ENCODE results near the gene EIF1AY. TPM values are rescaled to one million over a fixed set of nuclear protein-coding genes. Genes with fewer than 3 reads are reported as not detected.

EIF1AY gene, protein sequence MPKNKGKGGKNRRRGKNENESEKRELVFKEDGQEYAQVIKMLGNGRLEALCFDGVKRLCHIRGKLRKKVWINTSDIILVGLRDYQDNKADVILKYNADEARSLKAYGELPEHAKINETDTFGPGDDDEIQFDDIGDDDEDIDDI
- total RNA-seq (2016; rRNA removed; fragmentation: Illumina TruSeq; extraction: Trizol) (53.2 and 81.8 TPM in 2 replicates), polyA plus RNA-seq (2011; rRNA removed) (17.2 and 20.9 TPM in 2 replicates), polyA minus RNA-seq (2011; rRNA and poly(A)+ RNA removed; ENCODE audit: low replicate concordance) (1.2 TPM in 1 of 2 replicates, not detected in the other), Bru-seq, nascent RNA (percentile 81 among the genes with signal in this experiment), BruChase-seq, experiment 1, labeled RNA remaining after a 6-hour chase (percentile 69 among the genes with signal in this experiment), BruChase-seq, experiment 2, labeled RNA remaining after a 2-hour chase (percentile 70 among the genes with signal in this experiment)
- total RNA-seq (2016; cell fraction: cytosol; rRNA removed; fragmentation: Illumina TruSeq; extraction: Trizol; ENCODE audit: low read depth) = 6.3 and 7.4 TPM in 2 replicates
- 51.3 and 89.4 TPM in 2 replicates for total RNA-seq (2016; cell fraction: insoluble cytoplasmic fraction; rRNA removed; fragmentation: Illumina TruSeq; extraction: Trizol)
- total RNA-seq (2016; cell fraction: membrane; rRNA removed; fragmentation: Illumina TruSeq; extraction: Trizol) = 11.2 and 11.7 TPM in 2 replicates
- 17.0 and 23.2 TPM in 2 replicates for total RNA-seq (2016; cell fraction: nucleus; rRNA removed; fragmentation: Illumina TruSeq; extraction: Trizol)
- 4.9 and 9.4 TPM in 2 replicates for polyA plus RNA-seq (2011; cell fraction: cytosol; rRNA removed)
- polyA plus RNA-seq (2011; cell fraction: nucleus; rRNA removed) = 3.2 and 7.0 TPM in 2 replicates
- polyA plus RNA-seq (2012) = 44.3 and 51.4 TPM in 2 replicates
- polyA plus RNA-seq (2016; cell fraction: cytosol; fragmentation: Illumina TruSeq; extraction: Trizol; ENCODE audit: low read depth) = 9.9 and 11.4 TPM in 2 replicates
- 120 and 144 TPM in 2 replicates for polyA plus RNA-seq (2016; cell fraction: insoluble cytoplasmic fraction; fragmentation: Illumina TruSeq; extraction: Trizol; ENCODE audit: low read depth)
- polyA plus RNA-seq (2016; cell fraction: membrane; fragmentation: Illumina TruSeq; extraction: Trizol; ENCODE audit: low read depth) = 14.5 and 14.6 TPM in 2 replicates
- 48.9 and 55.1 TPM in 2 replicates for polyA plus RNA-seq (2016; cell fraction: nucleus; fragmentation: Illumina TruSeq; extraction: Trizol; ENCODE audit: insufficient read depth, low read depth)
- polyA minus RNA-seq (2011; cell fraction: cytosol; rRNA and poly(A)+ RNA removed) = 6.4 and 9.0 TPM in 2 replicates
- 8.1 and 9.2 TPM in 2 replicates for polyA minus RNA-seq (2011; cell fraction: nucleus; rRNA and poly(A)+ RNA removed)
- long read RNA-seq, experiment 1, transcript EIF1AY-201 (7 exons, 1,390 nt) = major isoform, 59 of 71 reads
- long read RNA-seq, experiment 1, partial matches to known transcripts = 3 of 71 reads
- long read RNA-seq, experiment 1, other reads (novel, unspliced or antisense) = 5 of 71 reads
- long read RNA-seq, experiment 2, transcript EIF1AY-201 (7 exons, 1,390 nt) = major isoform, 49 of 62 reads
- long read RNA-seq, experiment 2, partial matches to known transcripts = 7 of 62 reads
- long read RNA-seq, experiment 2, other reads (novel, unspliced or antisense) = 3 of 62 reads

DNA sequence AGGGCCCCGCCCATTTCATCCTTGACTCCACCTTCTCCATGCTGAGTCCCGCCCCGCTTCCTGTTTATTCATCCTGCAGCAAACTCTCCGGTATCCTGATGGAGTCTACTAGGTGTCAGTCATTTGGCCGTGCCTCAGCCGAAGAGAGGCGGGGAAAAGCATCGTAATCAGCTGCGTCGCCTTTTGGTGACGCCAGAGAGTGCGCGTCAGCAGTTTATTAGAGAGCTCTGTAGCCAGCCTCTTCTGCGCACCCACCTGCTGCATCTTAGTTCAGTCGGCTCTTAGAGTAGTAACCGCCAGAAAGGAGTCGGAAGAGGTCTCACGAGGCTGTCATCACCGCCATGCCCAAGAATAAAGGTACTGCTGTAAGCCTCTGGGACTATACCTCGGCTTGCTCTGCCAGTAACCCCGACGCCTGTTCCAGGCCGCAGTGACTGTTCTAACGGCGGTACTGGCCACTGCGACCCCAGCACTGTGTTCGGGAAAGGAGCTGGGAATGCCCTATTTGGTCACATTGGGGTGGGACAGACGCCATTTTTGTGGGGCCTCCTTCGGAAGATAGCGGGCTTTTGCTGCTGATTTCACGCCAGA is at the start of gene EIF1AY:
Gene EIF1AY (plus strand): TSS at position 246 of the 591 bp plus-strand sequence. CDS start 96 bp downstream, at position 342.
- H4K20me1 ChIP-seq (ENCODE audit: insufficient read depth, low read length) = no peaks in the 10 kb centered on the region
- in situ Hi-C loops (cut with HindIII; ENCODE audit: extremely low pct_ligation_motif_present, low pct_unique_long_range_greater_than_20kb) = no loop called here
- peak; percentile 98 for ATAC-seq
- WGBS (ENCODE audit: low lambda C conversion rate) = 0% methylated on average over 8 of the region's 31 CpGs
- H3K9ac ChIP-seq (ENCODE audit: insufficient read depth, low read depth, low read length) = peak within 1 kb of the TSS; percentile 92
- H3K4me2 ChIP-seq (ENCODE audit: low read depth, low read length) = peak within 1 kb of the TSS; percentile 58
- peaks cover 31% of the 10 kb centered on the region; the same call in 1 of the 2 replicates for H3K4me1 ChIP-seq (ENCODE audit: insufficient read depth, low read length)
- FAIRE-seq = peak; percentile 96
- ChIA-PET POLR2A (interaction anchor here (0.6 to 1.0 kb wide), 5 partner anchors 17 to 1510 kb away, joined by 3 to 4 read pairs (median 3); no protein-coding TSS in a partner anchor), CTCF (ENCODE audit: low intra/inter-chr PET ratio, low total read pairs) (no interaction called here)
- H3K36me3 ChIP-seq (replicated peaks in 1 of 2; ENCODE audit: control insufficient read depth in 1 of 2, insufficient read depth in 2 of 2, low read length in 2 of 2) = no peaks in the 10 kb centered on the region
- peak within 1 kb of the TSS; percentile 91 for H3K27ac ChIP-seq (ENCODE audit: extremely low read length, insufficient read depth, low read length)
- no peaks in the 10 kb centered on the region; a peak in 1 of 5 replicates for H3K27me3 ChIP-seq (ENCODE audit: control insufficient read depth in 1 of 2, insufficient read depth in 2 of 2, low read length in 2 of 2)
- H3K79me2 ChIP-seq (ENCODE audit: insufficient read depth, low read length) = peaks cover 21% of the 10 kb centered on the region
- intact Hi-C loops (cut with micrococcal nuclease; ENCODE audit: unreplicated experiment) = loop anchor here (2.0 to 10.0 kb wide), 3 partner anchors 67 to 1141 kb away; partner anchors contain the start of gene KDM5D
- BruUV-seq (replicated peaks) = no TSS peak
- peak within 1 kb of the TSS; percentile 54 for H2AFZ ChIP-seq (ENCODE audit: low read length)
- H3K9me3 ChIP-seq (ENCODE audit: low read length) = no peaks in the 10 kb centered on the region
- H3K4me3 ChIP-seq (replicated peaks in 1 of 3; ENCODE audit: insufficient read depth in 1 of 3, low read depth in 2 of 3, low read length in 3 of 3) = peak within 1 kb of the TSS; percentile 67 to 78 (median 75)
- peak; percentile 92 for DNase-seq (ENCODE audit: low spot score)
- TF ChIP-seq SMAD3 (CRISPR knock-in tag; IDR thresholded peaks at IDR 0.05) (no peak), LCORL (IDR thresholded peaks at IDR 0.05) (no peak), LCORL (CRISPR knock-in tag; IDR thresholded peaks at IDR 0.05) (0 out of 2 replicates have a peak, but pooled peaks have one; percentile 37), ZNF136 (CRISPR knock-in tag; IDR thresholded peaks at IDR 0.05; ENCODE audit: low read depth) (no peak), POGZ (CRISPR knock-in tag; IDR thresholded peaks at IDR 0.05) (peak; percentile 42), ZFP37 (CRISPR knock-in tag; IDR thresholded peaks at IDR 0.05; ENCODE audit: borderline replicate concordance) (no peak), ZNF792 (CRISPR knock-in tag; IDR thresholded peaks at IDR 0.05) (no peak), NFATC3 (CRISPR knock-in tag; IDR thresholded peaks at IDR 0.05) (no peak)
- TF ChIP-seq, protein P1, sequence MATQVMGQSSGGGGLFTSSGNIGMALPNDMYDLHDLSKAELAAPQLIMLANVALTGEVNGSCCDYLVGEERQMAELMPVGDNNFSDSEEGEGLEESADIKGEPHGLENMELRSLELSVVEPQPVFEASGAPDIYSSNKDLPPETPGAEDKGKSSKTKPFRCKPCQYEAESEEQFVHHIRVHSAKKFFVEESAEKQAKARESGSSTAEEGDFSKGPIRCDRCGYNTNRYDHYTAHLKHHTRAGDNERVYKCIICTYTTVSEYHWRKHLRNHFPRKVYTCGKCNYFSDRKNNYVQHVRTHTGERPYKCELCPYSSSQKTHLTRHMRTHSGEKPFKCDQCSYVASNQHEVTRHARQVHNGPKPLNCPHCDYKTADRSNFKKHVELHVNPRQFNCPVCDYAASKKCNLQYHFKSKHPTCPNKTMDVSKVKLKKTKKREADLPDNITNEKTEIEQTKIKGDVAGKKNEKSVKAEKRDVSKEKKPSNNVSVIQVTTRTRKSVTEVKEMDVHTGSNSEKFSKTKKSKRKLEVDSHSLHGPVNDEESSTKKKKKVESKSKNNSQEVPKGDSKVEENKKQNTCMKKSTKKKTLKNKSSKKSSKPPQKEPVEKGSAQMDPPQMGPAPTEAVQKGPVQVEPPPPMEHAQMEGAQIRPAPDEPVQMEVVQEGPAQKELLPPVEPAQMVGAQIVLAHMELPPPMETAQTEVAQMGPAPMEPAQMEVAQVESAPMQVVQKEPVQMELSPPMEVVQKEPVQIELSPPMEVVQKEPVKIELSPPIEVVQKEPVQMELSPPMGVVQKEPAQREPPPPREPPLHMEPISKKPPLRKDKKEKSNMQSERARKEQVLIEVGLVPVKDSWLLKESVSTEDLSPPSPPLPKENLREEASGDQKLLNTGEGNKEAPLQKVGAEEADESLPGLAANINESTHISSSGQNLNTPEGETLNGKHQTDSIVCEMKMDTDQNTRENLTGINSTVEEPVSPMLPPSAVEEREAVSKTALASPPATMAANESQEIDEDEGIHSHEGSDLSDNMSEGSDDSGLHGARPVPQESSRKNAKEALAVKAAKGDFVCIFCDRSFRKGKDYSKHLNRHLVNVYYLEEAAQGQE (IDR thresholded peaks at IDR 0.05; ENCODE audit: borderline replicate concordance in 1 of 2, low read depth in 1 of 2, low read length in 2 of 2) = no peak

Measured in HepG2 (cell line).